ENCODE results near the gene INSRR.

Gene INSRR

GRCh38 chr1:156852418-156852874, 6.5 kb downstream of the INSRR start:
- no peak for FAIRE-seq
- DNase-seq (ENCODE audit: low spot score), result no peak

GRCh38 chr1:156851779-156852417, 7.0 kb downstream of the INSRR start:
- DNase-seq (ENCODE audit: low spot score), result no peak
- FAIRE-seq, result no peak

GRCh38 chr1:156849151-156849496, 9.8 kb downstream of the INSRR start:
- FAIRE-seq, result no peak
- DNase-seq (ENCODE audit: low spot score), result no peak

- DNase-seq (ENCODE audit: low spot score), result no peak
- FAIRE-seq, result no peak
These were observed 10.3 kb downstream of the INSRR start for GRCh38 chr1:156848461-156849150.

GRCh38 chr1:156847591-156848460, 11.1 kb downstream of the INSRR start:
- DNase-seq (ENCODE audit: low spot score) (no peak), FAIRE-seq (no peak)

- FAIRE-seq, result no peak
- DNase-seq (ENCODE audit: low spot score), result no peak
These were observed 12.3 kb downstream of the INSRR start for GRCh38 chr1:156846643-156847042.

- FAIRE-seq (no peak), DNase-seq (ENCODE audit: low spot score) (no peak)
These were observed 12.9 kb downstream of the INSRR start for GRCh38 chr1:156845953-156846545.

GRCh38 chr1:156845055-156845952, 13.6 kb downstream of the INSRR start:
- FAIRE-seq (no peak), DNase-seq (ENCODE audit: low spot score) (no peak)

GRCh38 chr1:156844638-156845037, 14.3 kb downstream of the INSRR start:
- no peak for FAIRE-seq

GRCh38 chr1:156844102-156844501, 14.8 kb downstream of the INSRR start:
- FAIRE-seq (no peak), DNase-seq (ENCODE audit: low spot score) (no peak)

More at GRCh38 chr1:156844638-156845037, 14.3 kb downstream of the INSRR start:
- no peak for DNase-seq (ENCODE audit: low spot score)

- FAIRE-seq (no peak), DNase-seq (ENCODE audit: low spot score) (no peak)
These were observed 16.2 kb downstream of the INSRR start for GRCh38 chr1:156842618-156843300.

GRCh38 chr1:156841295-156841855, 17.5 kb downstream of the INSRR start:
- DNase-seq (ENCODE audit: low spot score) (no peak), FAIRE-seq (no peak)

GRCh38 chr1:156840898-156841279, 18.0 kb downstream of the INSRR start:
- no peak for FAIRE-seq
- no peak for DNase-seq (ENCODE audit: low spot score)

GRCh38 chr1:156840186-156840897, 18.6 kb downstream of the INSRR start:
- no peak for FAIRE-seq
- no peak for DNase-seq (ENCODE audit: low spot score)

- no peak for DNase-seq (ENCODE audit: low spot score)
These were observed 19.3 kb downstream of the INSRR start for GRCh38 chr1:156839426-156840109.

GRCh38 chr1:156838972-156839371, 19.9 kb downstream of the INSRR start:
- FAIRE-seq, result no peak

More at GRCh38 chr1:156839426-156840109, 19.3 kb downstream of the INSRR start:
- no peak for FAIRE-seq

GRCh38 chr1:156836892-156837291, 22.0 kb downstream of the INSRR start:
- FAIRE-seq, result no peak

More at GRCh38 chr1:156838972-156839371, 19.9 kb downstream of the INSRR start:
- no peak for DNase-seq (ENCODE audit: low spot score)

GRCh38 chr1:156836041-156836654, 22.8 kb downstream of the INSRR start:
- no peak for FAIRE-seq

More at GRCh38 chr1:156836892-156837291, 22.0 kb downstream of the INSRR start:
- DNase-seq (ENCODE audit: low spot score), result no peak

More at GRCh38 chr1:156836041-156836654, 22.8 kb downstream of the INSRR start:
- DNase-seq (ENCODE audit: low spot score), result no peak
